SW480 (cell line): ENCODE data around the gene USP20.

Source experiments
- DNase-seq: peaks from one replicate; pipeline ENCODE4 v3.0.0-alpha.2; 2016; ENCODE audit warnings: low spot score

USP20 gene

DNA sequence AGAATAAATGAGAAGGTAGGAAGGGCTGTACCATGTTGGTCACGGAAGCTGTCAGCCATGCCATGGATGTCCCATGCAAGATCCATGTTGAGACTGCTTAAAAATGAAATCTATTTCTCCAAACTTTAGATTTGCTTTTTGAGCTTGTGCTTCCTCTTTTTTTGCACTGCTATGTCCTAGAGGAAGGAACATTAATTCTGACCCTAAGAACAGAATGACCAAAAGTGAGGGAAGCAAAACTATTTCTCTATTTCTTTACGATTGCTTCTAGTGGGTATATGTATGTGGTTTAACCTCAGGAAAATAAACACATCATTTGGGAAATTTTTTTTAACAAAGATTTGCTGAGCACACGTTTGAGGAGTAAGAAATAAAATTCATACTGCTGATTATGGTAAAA is 84.6 kb downstream of the USP20 start:
- no peak for DNase-seq

DNA sequence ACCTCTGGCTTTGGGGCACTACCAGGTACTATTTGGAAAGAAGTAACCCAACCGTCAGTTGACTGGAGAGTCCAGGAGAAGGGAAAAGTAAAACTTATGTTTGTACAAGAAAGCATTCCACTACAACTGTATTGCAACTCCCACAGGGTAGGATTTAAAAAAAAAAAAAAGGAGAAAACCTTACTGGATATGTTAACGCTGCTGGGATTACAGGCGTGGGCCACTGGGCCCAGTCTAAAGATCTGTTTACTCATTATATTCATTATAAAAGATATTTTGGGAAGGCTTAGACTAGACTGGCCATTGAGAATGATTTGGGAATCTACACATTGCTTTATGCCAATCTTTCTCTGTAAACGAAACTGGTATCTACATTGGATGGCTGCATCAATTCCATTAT is 86.6 kb downstream of the USP20 start:
- DNase-seq, result no peak

DNA sequence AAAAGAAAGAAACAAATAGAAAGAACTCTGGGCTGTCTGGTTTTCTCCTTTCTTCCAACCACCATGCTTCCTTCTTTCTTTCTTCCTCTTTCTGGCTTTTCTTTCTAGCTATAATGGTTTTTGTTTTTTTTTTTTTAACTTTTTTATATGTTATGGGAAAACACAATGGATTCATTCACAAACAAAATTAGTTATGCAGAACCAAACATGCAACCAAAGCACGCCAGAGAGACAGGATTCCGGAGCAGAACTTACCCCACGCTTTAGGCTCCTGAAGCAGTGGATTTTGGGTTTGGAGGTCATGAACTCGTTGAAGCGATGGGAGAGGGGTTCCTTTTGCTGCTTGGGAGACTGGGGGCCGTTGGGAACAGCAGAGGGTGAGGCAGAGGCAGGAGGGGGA is 88.3 kb downstream of the USP20 start:
- DNase-seq, result no peak

DNA sequence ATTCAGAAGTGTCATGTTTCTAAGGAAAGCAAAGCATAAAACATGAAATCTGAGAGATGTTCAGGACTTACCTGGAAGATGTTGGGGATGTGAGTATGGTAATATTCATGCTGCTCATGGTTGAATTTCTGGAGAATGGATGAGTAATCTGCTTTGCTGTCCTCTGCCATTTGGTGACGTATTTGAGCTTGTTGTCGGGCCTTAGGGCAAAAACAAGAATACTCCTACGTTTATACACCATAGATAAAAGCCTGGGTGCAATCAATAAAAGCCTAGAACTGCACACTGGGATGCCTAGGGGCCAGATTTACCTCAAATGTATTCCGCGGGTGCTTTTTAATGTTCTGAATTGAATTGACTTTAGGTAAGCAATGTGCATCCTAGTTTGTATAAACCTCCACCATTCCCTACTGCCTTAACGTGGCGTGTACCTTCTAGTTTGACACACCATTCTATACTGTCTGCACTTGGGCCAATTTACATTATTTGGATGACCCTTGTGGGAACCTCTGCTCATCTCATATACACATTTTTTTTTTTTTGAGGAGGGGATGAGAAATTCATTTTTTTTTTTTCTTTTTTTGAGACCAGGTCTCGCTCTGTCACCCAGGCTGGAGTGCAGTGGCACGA is 94.4 kb downstream of the USP20 start:
- no peak for DNase-seq

DNA sequence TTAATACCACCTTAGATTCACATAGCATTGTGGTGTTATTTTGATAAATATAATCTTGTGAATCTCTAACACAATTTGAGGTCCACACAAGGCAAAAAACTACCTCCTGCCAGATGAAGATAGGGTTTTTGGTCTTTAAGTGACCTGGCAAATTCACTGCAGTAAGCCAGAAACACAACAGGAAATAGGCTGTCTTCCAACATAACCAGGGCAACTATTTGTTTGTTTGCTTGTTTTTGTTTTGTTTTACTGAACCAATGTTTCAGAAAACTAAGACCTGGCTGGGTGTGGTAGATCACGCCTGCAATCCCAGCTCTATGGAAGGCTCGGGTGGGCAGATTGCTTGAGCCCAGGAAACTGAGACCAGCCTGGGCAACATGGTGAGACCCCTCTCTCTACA is 95.5 kb downstream of the USP20 start:
- DNase-seq, result no peak
